HepG2 (cell line): ENCODE measurements around the gene RASL12. TPM values are rescaled to one million over a fixed set of nuclear protein-coding genes. Genes with fewer than 3 reads are reported as not detected.

Source experiments
- ATAD3A ChIP-seq: sonication (generic); formaldehyde crosslinking; IDR thresholded peaks from 2 replicates; pipeline ENCODE4 v1.4.0; 2020; ENCODE audit warnings: missing genetic modification reagents
- ERF ChIP-seq: IDR thresholded peaks from 2 replicates; pipeline ENCODE4 v1.6.1; 2018; ENCODE audit warnings: missing biosample characterization, missing genetic modification reagents
- IRX3 ChIP-seq: sonication (generic); formaldehyde crosslinking; IDR thresholded peaks from 2 replicates; pipeline ENCODE4 v1.8.1; 2023; ENCODE audit warnings: mild to moderate bottlenecking, low read depth, missing genetic modification reagents, borderline replicate concordance
- MIER2 ChIP-seq: IDR thresholded peaks from 2 replicates; pipeline ENCODE4 v1.6.1; 2016; ENCODE audit warnings: missing biosample characterization, missing genetic modification reagents
- MIER3 ChIP-seq: IDR thresholded peaks from 2 replicates; pipeline ENCODE4 v1.6.1; 2016; ENCODE audit warnings: missing compliant biosample characterization, borderline replicate concordance
- NCOR1 ChIP-seq: fragments of 200-600 bp; sonication (generic); IDR thresholded peaks from 2 replicates; pipeline ENCODE4 v1.7.0; 2017; ENCODE audit warnings: antibody characterized with exemption, low read length, borderline replicate concordance
- PRPF4 ChIP-seq: fragments of 200-400 bp; formaldehyde crosslinking; IDR thresholded peaks from 2 replicates; pipeline ENCODE4 v1.6.1; 2016; ENCODE audit warnings: low read length, low read depth; ENCODE audit not compliant: poor library complexity, severe bottlenecking
- SALL1 ChIP-seq: sonication (generic); formaldehyde crosslinking; IDR thresholded peaks from 2 replicates; pipeline ENCODE4 v1.8.0; 2022; ENCODE audit warnings: mild to moderate bottlenecking, missing genetic modification reagents
- SOX13 ChIP-seq, 3 experiments: fragments of 450-650 bp in 1 of 3; sonication (generic) in 1 of 3; formaldehyde crosslinking in 1 of 3; IDR thresholded peaks in 2 of 3; conservative IDR thresholded peaks in 1 of 3; 2 replicates each; pipeline versions ENCODE4 v1.5.0 to v1.6.1; 2016 to 2020; ENCODE audit warnings: antibody characterized with exemption in 1 of 3, mild to moderate bottlenecking in 1 of 3, missing compliant biosample characterization in 1 of 3, missing genetic modification reagents in 1 of 3, moderate library complexity in 1 of 3
- ZBTB49 ChIP-seq: sonication (generic); formaldehyde crosslinking; IDR thresholded peaks from 2 replicates; pipeline ENCODE4 v1.4.0; 2020; ENCODE audit warnings: missing genetic modification reagents, borderline replicate concordance
- ZFAT ChIP-seq: sonication (generic); formaldehyde crosslinking; conservative IDR thresholded peaks from 2 replicates; pipeline ENCODE4 v1.8.1; 2023; ENCODE audit warnings: missing genetic modification reagents, inconsistent platforms
- ZFP36L1 ChIP-seq: sonication (generic); formaldehyde crosslinking; IDR thresholded peaks from 2 replicates; pipeline ENCODE4 v1.8.0; 2022; ENCODE audit warnings: mild to moderate bottlenecking, missing genetic modification reagents, moderate library complexity
- ZFP41 ChIP-seq: sonication (generic); formaldehyde crosslinking; IDR thresholded peaks from 2 replicates; pipeline ENCODE4 v1.4.0; 2020; ENCODE audit warnings: mild to moderate bottlenecking, missing genetic modification reagents, borderline replicate concordance
- ZFP90 ChIP-seq: sonication (generic); formaldehyde crosslinking; IDR thresholded peaks from 2 replicates; pipeline ENCODE4 v1.8.0; 2022; ENCODE audit warnings: missing genetic modification reagents, mild to moderate bottlenecking, inconsistent platforms, borderline replicate concordance
- ZNF432 ChIP-seq: sonication (generic); formaldehyde crosslinking; IDR thresholded peaks from 2 replicates; pipeline ENCODE4 v1.5.0; 2020; ENCODE audit warnings: missing genetic modification reagents, mild to moderate bottlenecking, borderline replicate concordance
- ZNF564 ChIP-seq: sonication (generic); formaldehyde crosslinking; IDR thresholded peaks from 2 replicates; pipeline ENCODE4 v1.8.1; 2023; ENCODE audit warnings: mild to moderate bottlenecking, missing genetic modification reagents
- ZNF674 ChIP-seq: sonication (generic); formaldehyde crosslinking; IDR thresholded peaks from 2 replicates; pipeline ENCODE4 v1.5.0; 2020; ENCODE audit warnings: low read depth, mild to moderate bottlenecking, missing genetic modification reagents
- ZNF704 ChIP-seq: sonication (generic); formaldehyde crosslinking; IDR thresholded peaks from 2 replicates; pipeline ENCODE4 v1.8.1; 2023; ENCODE audit warnings: mild to moderate bottlenecking, inconsistent platforms, moderate library complexity, missing genetic modification reagents, borderline replicate concordance
- ZNF724P ChIP-seq: sonication (generic); formaldehyde crosslinking; IDR thresholded peaks from 2 replicates; pipeline ENCODE4 v1.8.0; 2022; ENCODE audit warnings: missing genetic modification reagents, borderline replicate concordance
- ZNF782 ChIP-seq: sonication (generic); formaldehyde crosslinking; IDR thresholded peaks from 2 replicates; pipeline ENCODE4 v1.4.0; 2020; ENCODE audit warnings: missing genetic modification reagents, mild to moderate bottlenecking, borderline replicate concordance
- polyA plus RNA-seq, 8 experiments: library from polyadenylated mRNA; depleted of rRNA in 3 of 8; stranded (reverse) in 7 of 8; unstranded in 1 of 8; fragments of >200 nt; fragmentation: Illumina TruSeq in 4 of 8; extraction: Trizol in 4 of 8; gene quantifications; 2 replicates each; pipeline versions ENCODE4 v1.2.1 to v1.2.3, GENCODE V29; 2011 to 2016; ENCODE audit warnings: low read depth in 4 of 8, missing spikeins in 1 of 8, mixed read lengths in 1 of 8; ENCODE audit not compliant: insufficient read depth in 1 of 8
- total RNA-seq, 5 experiments: library from RNA; depleted of rRNA; stranded (reverse); fragments of >200 nt; fragmentation: Illumina TruSeq; extraction: Trizol; gene quantifications; 2 replicates each; pipeline ENCODE4 v1.2.3, GENCODE V29; 2016; ENCODE audit warnings: low read depth in 1 of 5
- TF ChIP-seq, protein P1 (sequence below): sonication (generic); formaldehyde crosslinking; IDR thresholded peaks from 2 replicates; pipeline ENCODE4 v1.4.0; 2020; ENCODE audit warnings: mild to moderate bottlenecking, missing genetic modification reagents
- TF ChIP-seq, protein P2 (sequence below): sonication (generic); formaldehyde crosslinking; IDR thresholded peaks from 2 replicates; pipeline ENCODE4 v1.4.0; 2020; ENCODE audit warnings: missing genetic modification reagents

Gene RASL12
- total and polyA plus RNA-seq, 2 of the 13 experiments (the other 11 are each of a cell fraction or from before 2014, with no cell fraction given) = 0.16 to 0.55 TPM

GRCh38 chr15:65085990-65086679 lies 18.3 kb upstream of the RASL12 start (continued):
- TF ChIP-seq ATAD3A (no peak), ZBTB49 (CRISPR knock-in tag) (no peak), ZFP36L1 (CRISPR knock-in tag) (no peak), ERF (CRISPR knock-in tag) (no peak), MIER2 (CRISPR knock-in tag) (no peak), ZNF432 (CRISPR knock-in tag) (no peak), ZFAT (no peak), ZNF704 (CRISPR knock-in tag) (no peak), ZNF724P (CRISPR knock-in tag) (no peak), IRX3 (no peak), ZNF564 (CRISPR knock-in tag) (no peak), NCOR1 (no peak), ZNF674 (CRISPR knock-in tag) (no peak), ZNF782 (0 out of 2 replicates have a peak, but pooled peaks have one; percentile 17), SOX13 (IDR thresholded peaks at IDR 0.05) (no peak), SOX13 (CRISPR knock-in tag; conservative IDR thresholded peaks at IDR 0.05 in 1 of 2, IDR thresholded peaks at IDR 0.05 in 1 of 2) (no peak), ZFP90 (CRISPR knock-in tag) (no peak), MIER3 (CRISPR knock-in tag) (no peak), PRPF4 (no peak), SALL1 (CRISPR knock-in tag) (no peak), ZFP41 (CRISPR knock-in tag) (no peak)
- TF ChIP-seq, protein P1, sequence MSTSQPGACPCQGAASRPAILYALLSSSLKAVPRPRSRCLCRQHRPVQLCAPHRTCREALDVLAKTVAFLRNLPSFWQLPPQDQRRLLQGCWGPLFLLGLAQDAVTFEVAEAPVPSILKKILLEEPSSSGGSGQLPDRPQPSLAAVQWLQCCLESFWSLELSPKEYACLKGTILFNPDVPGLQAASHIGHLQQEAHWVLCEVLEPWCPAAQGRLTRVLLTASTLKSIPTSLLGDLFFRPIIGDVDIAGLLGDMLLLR (CRISPR knock-in tag) = no peak
- TF ChIP-seq, protein P2, sequence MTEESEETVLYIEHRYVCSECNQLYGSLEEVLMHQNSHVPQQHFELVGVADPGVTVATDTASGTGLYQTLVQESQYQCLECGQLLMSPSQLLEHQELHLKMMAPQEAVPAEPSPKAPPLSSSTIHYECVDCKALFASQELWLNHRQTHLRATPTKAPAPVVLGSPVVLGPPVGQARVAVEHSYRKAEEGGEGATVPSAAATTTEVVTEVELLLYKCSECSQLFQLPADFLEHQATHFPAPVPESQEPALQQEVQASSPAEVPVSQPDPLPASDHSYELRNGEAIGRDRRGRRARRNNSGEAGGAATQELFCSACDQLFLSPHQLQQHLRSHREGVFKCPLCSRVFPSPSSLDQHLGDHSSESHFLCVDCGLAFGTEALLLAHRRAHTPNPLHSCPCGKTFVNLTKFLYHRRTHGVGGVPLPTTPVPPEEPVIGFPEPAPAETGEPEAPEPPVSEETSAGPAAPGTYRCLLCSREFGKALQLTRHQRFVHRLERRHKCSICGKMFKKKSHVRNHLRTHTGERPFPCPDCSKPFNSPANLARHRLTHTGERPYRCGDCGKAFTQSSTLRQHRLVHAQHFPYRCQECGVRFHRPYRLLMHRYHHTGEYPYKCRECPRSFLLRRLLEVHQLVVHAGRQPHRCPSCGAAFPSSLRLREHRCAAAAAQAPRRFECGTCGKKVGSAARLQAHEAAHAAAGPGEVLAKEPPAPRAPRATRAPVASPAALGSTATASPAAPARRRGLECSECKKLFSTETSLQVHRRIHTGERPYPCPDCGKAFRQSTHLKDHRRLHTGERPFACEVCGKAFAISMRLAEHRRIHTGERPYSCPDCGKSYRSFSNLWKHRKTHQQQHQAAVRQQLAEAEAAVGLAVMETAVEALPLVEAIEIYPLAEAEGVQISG = peak; percentile 68
